IPS-15b (cell line): ENCODE data around the gene IL4I1.

Source experiments
- H3K27me3 ChIP-seq: one replicate; pipeline ENCODE4 v1.6.1; 2013; ENCODE audit warnings: low read length; ENCODE audit not compliant: control insufficient read depth, insufficient read depth
- H3K36me3 ChIP-seq: one replicate; pipeline ENCODE4 v1.6.1; 2013; ENCODE audit warnings: low read length; ENCODE audit not compliant: control insufficient read depth, insufficient read depth
- H3K4me1 ChIP-seq: one replicate; pipeline ENCODE4 v1.6.1; 2013; ENCODE audit warnings: mild to moderate bottlenecking, low read length; ENCODE audit not compliant: control insufficient read depth, insufficient read depth
- H3K4me3 ChIP-seq: one replicate; pipeline ENCODE4 v1.5.1; 2013; ENCODE audit warnings: low read depth, low read length
- H3K9ac ChIP-seq: one replicate; pipeline ENCODE4 v1.6.1; 2013; ENCODE audit warnings: low read depth, mild to moderate bottlenecking, low read length
- H3K9me3 ChIP-seq: one replicate; pipeline ENCODE4 v1.6.1; 2013; ENCODE audit warnings: mild to moderate bottlenecking, low read length; ENCODE audit not compliant: control insufficient read depth, insufficient read depth

Gene IL4I1

DNA sequence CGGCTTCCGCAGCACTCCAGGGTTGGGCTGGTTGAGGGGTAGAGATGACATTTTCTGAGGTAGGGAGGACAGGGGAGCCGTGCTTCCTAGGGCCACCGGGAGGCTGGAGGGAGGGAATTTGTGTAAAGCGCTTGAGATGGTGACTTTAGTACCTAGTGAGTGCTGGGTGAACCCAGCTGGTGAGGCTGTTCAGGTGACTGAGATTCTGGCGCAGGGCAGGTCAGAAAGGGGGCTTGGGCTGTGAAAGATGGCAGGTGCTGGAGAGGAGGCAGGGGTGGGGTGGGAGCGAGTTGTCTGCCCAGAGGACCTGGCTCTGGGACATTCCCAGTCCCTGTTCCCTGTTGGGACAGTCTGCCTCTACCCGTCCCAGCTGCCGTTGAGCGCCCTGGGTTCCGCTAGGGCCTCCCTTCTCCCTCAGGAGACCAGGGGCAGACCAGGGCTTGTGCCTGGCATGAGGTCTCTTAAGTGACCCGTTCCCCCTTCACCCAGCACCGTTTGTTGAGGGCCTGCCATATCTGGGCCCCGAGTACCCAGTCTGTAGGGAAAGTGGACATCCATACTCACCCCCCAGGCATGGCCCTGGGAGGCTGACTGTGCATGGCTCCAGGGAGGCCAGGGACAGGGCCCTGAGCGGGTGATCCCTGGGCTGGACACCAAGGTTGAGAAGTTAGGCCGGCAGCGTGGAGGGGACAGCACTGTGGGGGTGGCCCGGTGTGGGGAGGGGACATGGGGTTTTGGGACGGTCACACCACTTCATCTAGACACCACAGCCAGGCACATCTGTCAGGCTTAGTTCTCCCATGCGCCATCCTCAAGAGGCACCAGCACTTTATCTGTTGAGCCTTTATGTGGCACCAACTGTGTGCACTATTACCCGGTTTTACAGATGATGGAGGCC lies 40.8 kb downstream of the IL4I1 start:
- H3K9me3 ChIP-seq: no peaks in the 10 kb centered on the region
- no peak overlapping the region for H3K9ac ChIP-seq
- H3K27me3 ChIP-seq: no peaks in the 10 kb centered on the region
- peaks cover 6% of the 10 kb centered on the region for H3K4me1 ChIP-seq
- peaks cover 54% of the 10 kb centered on the region for H3K36me3 ChIP-seq
- H3K4me3 ChIP-seq: no peak overlapping the region

DNA sequence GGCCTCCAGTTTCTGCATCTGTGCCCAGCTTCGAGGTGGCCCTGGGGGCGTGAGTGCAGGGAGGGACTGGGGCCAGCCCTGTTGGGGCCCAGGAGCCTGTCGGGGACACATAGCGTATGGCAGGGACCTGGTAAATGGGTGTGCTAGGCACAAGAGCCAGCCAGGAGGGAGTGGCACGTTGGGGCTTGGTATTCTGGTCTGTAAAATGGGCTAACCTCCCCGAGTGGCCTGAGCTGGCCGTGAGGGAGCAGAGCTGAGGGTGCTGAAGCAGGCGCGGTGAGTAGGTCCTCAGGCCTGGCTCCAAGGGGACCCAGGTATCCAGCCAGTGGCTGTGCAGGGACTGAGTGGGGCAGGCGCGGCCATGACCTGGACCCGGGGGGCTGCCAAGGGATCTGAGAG lies 41.4 kb downstream of the IL4I1 start:
- Histone ChIP-seq H3K9me3 (no peaks in the 10 kb centered on the region), H3K36me3 (peaks cover 48% of the 10 kb centered on the region), H3K27me3 (no peaks in the 10 kb centered on the region), H3K4me1 (peaks cover 6% of the 10 kb centered on the region), H3K4me3 (no peak overlapping the region), H3K9ac (no peak overlapping the region)

DNA sequence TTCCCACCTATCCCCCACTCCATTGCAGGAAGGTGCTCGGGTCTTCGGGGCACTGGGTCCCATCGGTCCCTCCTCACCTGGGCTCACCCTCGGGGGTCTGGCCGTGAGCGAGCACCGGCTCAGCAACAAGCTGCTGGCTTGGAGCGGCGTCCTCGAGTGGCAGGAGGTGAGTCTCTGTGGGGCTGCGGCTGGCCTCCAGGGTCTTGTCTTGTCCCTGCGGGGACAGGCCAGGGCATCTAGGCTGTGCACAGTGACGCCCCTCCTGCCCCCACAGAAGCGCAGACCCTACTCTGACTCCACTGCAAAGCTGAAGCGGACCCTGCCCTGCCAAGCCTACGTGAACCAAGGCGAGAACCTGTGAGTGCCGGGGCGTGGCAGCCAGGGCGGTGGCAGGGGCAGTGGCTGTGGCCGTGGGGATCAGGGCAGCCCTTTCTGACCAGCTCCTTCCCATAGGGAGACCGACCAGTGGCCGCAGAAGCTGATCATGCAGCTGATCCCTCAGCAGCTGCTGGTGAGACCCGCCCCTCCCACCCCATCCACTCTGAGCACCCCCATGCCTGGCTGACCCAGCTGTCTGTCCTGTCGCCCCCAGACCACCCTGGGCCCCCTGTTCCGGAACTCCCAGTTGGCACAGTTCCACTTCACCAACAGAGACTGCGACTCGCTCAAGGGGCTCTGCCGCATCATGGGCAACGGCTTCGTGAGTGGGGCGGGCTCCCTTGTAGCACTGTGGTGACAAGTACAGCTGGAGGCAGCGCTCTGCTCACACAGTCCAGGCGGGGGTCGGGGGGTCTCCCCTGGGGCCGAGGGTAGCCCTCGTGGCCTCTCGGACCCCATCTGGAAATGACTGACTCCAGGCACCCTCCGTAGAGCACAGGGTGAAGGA lies 42.1 kb downstream of the IL4I1 start:
- Histone ChIP-seq H3K4me3 (no peak overlapping the region), H3K9ac (no peak overlapping the region), H3K9me3 (no peaks in the 10 kb centered on the region), H3K27me3 (no peaks in the 10 kb centered on the region), H3K4me1 (peaks cover 6% of the 10 kb centered on the region), H3K36me3 (peaks cover 43% of the 10 kb centered on the region)

DNA sequence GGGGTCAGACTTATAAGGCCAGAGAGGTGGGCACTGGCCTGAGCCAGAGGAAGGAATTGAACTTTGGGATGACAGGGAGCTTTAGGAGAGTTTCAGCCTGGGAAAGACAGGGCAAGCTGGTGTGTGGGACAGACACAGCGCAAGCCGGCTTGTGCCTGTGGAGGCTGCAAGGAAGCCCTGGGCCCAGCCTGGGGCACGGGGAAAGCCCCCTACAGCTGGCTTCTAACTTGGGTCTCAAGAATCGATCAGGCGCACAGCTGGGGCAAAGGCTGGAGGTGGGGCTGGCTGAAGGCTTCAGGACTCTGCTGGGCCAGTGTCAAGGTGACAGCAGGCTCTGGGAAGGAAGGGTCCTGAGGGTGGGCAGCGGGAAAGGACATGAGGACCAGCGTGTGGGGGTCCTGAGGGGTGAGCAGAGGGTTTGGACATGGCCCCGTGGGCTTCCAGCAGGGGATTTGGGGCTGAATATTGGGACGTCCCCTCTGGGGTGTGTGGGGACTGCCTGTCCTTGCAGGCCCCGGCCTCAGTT lies 42.8 kb downstream of the IL4I1 start:
- Histone ChIP-seq H3K4me3 (no peak overlapping the region), H3K27me3 (no peaks in the 10 kb centered on the region), H3K4me1 (peaks cover 6% of the 10 kb centered on the region), H3K9ac (no peak overlapping the region), H3K36me3 (peaks cover 37% of the 10 kb centered on the region), H3K9me3 (no peaks in the 10 kb centered on the region)

DNA sequence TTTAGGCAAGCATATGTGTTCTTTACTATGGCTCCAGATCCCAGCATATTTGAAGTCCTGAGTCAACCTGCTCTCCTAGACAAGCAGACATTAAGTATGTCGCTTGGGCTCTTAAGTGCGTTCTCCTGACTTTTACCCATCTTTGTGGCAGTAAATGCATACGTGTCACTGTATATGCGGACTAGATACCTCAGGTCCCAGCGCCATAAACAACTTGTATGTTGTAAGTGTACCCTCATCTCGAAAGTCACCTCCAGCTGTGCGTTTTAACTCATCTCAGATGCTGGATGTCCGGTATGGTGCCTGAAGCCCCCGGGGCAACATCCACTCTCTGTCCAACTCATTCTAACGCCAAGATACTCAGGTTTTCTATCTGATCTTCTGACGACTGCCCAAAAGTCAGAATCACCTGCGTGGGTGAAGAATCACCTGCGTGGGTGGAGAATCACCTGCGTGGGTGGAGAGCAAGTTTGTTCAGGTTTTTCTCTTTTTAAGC lies 44.0 kb downstream of the IL4I1 start:
- Histone ChIP-seq H3K9me3 (no peaks in the 10 kb centered on the region), H3K36me3 (peaks cover 25% of the 10 kb centered on the region), H3K4me1 (peaks cover 6% of the 10 kb centered on the region), H3K4me3 (peak overlapping the region; percentile 81), H3K27me3 (no peaks in the 10 kb centered on the region), H3K9ac (no peak overlapping the region)

DNA sequence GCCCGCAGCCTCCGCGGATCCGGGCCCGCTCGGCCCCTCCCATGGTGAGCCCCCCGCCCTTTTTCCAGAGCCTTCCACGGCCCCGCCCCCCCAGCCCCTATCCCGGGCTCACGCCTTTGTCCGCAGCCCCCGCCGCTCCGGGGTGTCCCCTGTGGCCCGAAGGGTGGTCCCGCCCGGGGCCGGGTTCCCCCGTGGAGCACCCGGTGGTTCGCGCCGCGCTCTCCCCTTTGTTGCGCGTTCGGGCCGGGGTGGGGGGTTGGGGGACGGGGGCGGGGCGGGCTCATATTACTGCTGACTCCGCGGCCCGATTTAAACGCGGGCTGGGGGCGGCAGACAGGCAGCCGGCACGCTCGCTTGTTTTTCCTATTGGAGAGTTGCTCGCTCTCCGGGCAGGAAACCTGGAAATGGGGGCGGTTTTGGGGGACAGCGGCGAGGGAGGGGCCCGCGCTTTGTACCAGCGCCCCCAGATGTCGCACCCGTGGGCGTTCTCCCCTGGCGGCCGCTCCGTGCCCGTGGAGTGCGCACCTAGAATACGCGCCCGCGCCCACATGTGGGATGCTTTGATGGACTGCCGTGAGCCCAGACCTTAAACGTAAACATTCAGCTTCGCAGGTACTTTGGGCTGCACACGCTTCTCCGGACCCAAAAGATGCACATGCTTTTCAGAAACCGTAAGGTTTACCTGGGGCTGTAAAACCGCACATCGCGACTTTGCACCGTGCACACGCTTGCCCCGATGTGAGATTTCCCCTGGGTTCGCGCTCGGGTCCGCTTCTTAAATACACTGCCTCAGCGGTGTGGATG lies 45.0 kb downstream of the IL4I1 start:
- no peaks in the 10 kb centered on the region for H3K9me3 ChIP-seq
- H3K9ac ChIP-seq: peak overlapping the region; percentile 67
- H3K4me1 ChIP-seq: peaks cover 6% of the 10 kb centered on the region
- no peaks in the 10 kb centered on the region for H3K27me3 ChIP-seq
- peak overlapping the region; percentile 89 for H3K4me3 ChIP-seq
- H3K36me3 ChIP-seq: peaks cover 15% of the 10 kb centered on the region

DNA sequence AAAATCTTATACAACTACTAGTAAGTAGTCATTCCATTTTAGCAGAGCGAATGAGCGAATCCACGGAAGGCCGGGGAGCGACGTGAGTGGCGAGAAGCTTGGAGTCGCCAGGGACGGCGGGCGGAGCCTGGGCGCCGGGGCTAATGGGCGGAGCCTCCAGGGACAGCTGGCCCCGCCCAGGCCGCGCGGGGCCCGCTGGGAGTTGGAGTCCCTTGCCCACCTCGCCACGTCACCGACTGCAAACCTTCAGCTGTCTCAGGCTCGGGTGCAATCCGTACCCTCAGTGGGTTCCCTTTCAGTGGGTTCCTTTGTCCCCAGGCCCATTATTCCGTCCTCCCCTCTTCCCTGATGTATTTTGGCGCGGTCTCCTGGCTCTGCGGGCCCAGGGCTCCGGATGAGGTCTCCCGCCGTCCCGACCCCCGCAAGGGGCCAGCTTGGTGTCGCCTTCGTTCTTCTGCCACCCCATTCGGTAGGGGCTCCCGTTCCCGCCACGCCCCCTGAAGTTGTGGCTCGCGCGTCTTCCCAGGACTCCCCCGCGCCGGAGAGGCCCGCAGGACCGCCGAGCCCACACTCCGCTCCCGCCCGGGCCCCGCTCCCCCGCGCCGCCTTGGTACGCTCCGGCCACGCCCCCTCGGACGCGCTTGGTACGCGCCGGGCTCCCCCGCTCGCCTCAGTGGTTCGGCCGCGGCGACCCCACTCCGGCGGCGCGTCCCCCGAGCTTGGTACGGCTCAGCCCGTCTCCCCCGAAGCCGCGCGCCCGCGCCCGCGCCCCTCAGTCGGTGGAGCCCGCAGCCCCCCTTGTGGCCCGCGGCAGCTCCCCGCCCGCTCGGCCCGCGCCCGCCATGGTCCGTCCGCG lies 46.0 kb downstream of the IL4I1 start, which contains the start of gene PTOV1:
Gene PTOV1 (plus strand): TSS at position 673 of the 856 bp plus-strand sequence.
- H3K4me1 ChIP-seq: peaks cover 6% of the 10 kb centered on the region
- peak within 1 kb of the TSS; percentile 89 for H3K4me3 ChIP-seq
- H3K27me3 ChIP-seq: no peaks in the 10 kb centered on the region
- peaks cover 7% of the 10 kb centered on the region for H3K36me3 ChIP-seq
- no peaks in the 10 kb centered on the region for H3K9me3 ChIP-seq
- H3K9ac ChIP-seq: peak within 1 kb of the TSS; percentile 90

DNA sequence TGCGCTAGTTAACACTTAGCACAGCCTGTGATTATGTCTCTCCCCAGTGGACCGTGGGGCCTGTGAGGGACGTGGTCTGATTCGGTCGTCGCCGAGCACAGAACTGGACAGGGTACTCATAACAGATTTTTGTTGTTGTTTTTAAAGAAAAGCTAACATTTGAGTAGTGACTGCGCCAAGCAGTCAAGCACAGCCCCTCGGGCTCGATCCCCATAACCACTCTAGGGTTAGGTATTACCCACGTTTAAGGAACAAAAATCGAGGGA lies 46.5 kb downstream of the IL4I1 start:
- Histone ChIP-seq H3K36me3 (peaks cover 2% of the 10 kb centered on the region), H3K9ac (no peak overlapping the region), H3K4me1 (peaks cover 6% of the 10 kb centered on the region), H3K27me3 (no peaks in the 10 kb centered on the region), H3K4me3 (peak overlapping the region; percentile 89), H3K9me3 (no peaks in the 10 kb centered on the region)

DNA sequence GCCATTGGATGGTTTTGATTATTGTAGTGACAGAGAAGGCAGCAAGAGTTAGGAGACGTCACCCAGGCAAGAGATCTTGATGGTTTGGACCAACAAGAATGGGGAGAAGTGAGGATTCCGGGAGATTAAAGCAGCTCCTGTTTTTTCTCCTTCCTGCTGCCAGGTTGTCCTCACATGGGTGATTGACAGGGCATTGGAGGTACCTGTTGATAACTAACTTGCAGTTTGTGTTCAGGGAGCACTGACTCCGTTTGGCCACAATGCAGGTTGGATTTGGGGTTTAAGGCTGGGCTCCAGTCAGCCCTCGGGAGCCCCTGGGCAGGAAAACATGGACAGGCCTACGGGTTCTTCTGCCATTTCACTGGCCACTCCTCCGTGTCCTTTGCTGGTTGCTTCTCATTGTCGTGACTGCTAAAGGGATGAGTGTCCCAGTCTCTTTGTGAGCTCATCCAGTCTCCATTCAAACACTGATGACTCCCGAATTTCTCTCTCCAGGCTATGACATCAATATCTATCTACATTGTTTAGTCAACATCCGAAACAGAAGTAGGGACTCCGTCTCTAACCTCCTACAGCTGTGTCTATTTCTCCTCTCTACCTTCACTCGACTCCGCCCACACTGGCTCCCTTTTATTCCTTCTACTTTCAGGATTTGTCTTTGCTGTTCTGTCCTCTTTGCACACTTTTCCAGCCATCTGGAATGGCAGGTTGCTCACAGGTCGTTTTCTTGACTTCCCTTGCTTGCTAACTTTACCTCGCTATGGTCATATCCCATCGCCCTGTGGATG lies 47.1 kb downstream of the IL4I1 start:
- Histone ChIP-seq H3K4me1 (peaks cover 6% of the 10 kb centered on the region), H3K9ac (no peak overlapping the region)

DNA sequence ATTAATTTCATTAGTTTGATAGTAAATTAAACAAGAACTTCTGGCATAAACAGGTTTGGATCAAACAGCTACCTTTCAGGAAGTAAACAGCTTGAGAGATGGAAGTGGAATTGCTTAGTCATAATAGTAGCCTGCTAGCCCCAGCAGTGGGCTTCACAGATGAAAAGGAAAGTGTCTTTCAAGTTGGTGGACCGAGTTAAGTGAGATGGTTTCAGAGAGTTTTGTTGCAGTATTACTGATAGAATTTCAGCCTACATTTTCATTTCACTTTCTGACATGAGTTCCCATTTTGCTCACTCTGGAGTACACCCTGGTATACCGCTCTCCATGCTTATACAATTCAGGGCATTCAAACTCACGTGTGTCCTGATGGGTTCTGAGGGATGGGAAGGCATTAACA lies 47.7 kb downstream of the IL4I1 start:
- Histone ChIP-seq H3K9me3 (no peaks in the 10 kb centered on the region), H3K9ac (no peak overlapping the region), H3K36me3 (no peaks in the 10 kb centered on the region), H3K4me3 (no peak overlapping the region), H3K27me3 (no peaks in the 10 kb centered on the region), H3K4me1 (peaks cover 6% of the 10 kb centered on the region)

More for the DNA sequence above, 47.1 kb downstream of the IL4I1 start:
- Histone ChIP-seq H3K36me3 (no peaks in the 10 kb centered on the region), H3K27me3 (no peaks in the 10 kb centered on the region), H3K4me3 (peak overlapping the region; percentile 89), H3K9me3 (no peaks in the 10 kb centered on the region)
